Activated naive CD4-positive, alpha-beta T cell treated with anti-CD3 and anti-CD28 coated beads, Interleukin-2, amount 50 U/mL, for 24 hours (primary cell): ENCODE data around the gene MFSD6.
"Not testable (repeated sequence)": the region's sequence is repeated elsewhere in the genome, so short reads cannot be mapped to it uniquely, and the experiment has no call there.

Experiments used
- H3K27ac Mint-ChIP-seq: one replicate; pipeline ENCODE4 v1.8.0; 2021; ENCODE audit warnings: mild to moderate bottlenecking, mixed read lengths
- H3K27me3 Mint-ChIP-seq: one replicate; pipeline ENCODE4 v1.8.0; 2021; ENCODE audit warnings: mixed read lengths
- H3K36me3 Mint-ChIP-seq: one replicate; pipeline ENCODE4 v1.8.0; 2021; ENCODE audit warnings: mixed read lengths
- H3K4me1 Mint-ChIP-seq: one replicate; pipeline ENCODE4 v1.8.0; 2021; ENCODE audit warnings: mixed read lengths
- H3K4me3 Mint-ChIP-seq: one replicate; pipeline ENCODE4 v1.8.0; 2021; ENCODE audit warnings: mild to moderate bottlenecking, mixed read lengths
- H3K9me3 Mint-ChIP-seq: one replicate; pipeline ENCODE4 v1.8.0; 2021; ENCODE audit warnings: mixed read lengths

Gene MFSD6

GRCh38 chr2:190415794-190416775 is 7.9 kb downstream of the MFSD6 start:
- Mint-ChIP-seq H3K27me3 (no peaks in the 10 kb centered on the region), H3K4me3 (peak overlapping the region; percentile 70), H3K4me1 (peaks cover 95% of the 10 kb centered on the region), H3K27ac (peak overlapping the region; percentile 94), H3K36me3 (peaks cover 7% of the 10 kb centered on the region), H3K9me3 (no peaks in the 10 kb centered on the region)

GRCh38 chr2:190417045-190417842 is 9.1 kb downstream of the MFSD6 start:
- Mint-ChIP-seq H3K9me3 (no peaks in the 10 kb centered on the region), H3K36me3 (peaks cover 10% of the 10 kb centered on the region), H3K27me3 (no peaks in the 10 kb centered on the region), H3K4me1 (peaks cover 93% of the 10 kb centered on the region), H3K4me3 (peak overlapping the region; percentile 23), H3K27ac (peak overlapping the region; percentile 82)

- peaks cover 13% of the 10 kb centered on the region for H3K36me3 Mint-ChIP-seq
- H3K27me3 Mint-ChIP-seq = no peaks in the 10 kb centered on the region
- H3K27ac Mint-ChIP-seq = no peak overlapping the region
- no peaks in the 10 kb centered on the region for H3K9me3 Mint-ChIP-seq
- H3K4me3 Mint-ChIP-seq = no peak overlapping the region
- peaks cover 93% of the 10 kb centered on the region for H3K4me1 Mint-ChIP-seq
Measured at GRCh38 chr2:190418727-190419126, 10.6 kb downstream of the MFSD6 start.

GRCh38 chr2:190420801-190421200 is 12.6 kb downstream of the MFSD6 start:
- Mint-ChIP-seq H3K27me3 (no peaks in the 10 kb centered on the region), H3K4me3 (no peak overlapping the region), H3K36me3 (peaks cover 20% of the 10 kb centered on the region), H3K9me3 (no peaks in the 10 kb centered on the region), H3K4me1 (peaks cover 94% of the 10 kb centered on the region), H3K27ac (no peak overlapping the region)

- Mint-ChIP-seq H3K27ac (peak overlapping the region; percentile 79), H3K9me3 (no peaks in the 10 kb centered on the region), H3K4me3 (peak overlapping the region; percentile 19), H3K27me3 (no peaks in the 10 kb centered on the region), H3K4me1 (peaks cover 75% of the 10 kb centered on the region), H3K36me3 (peaks cover 36% of the 10 kb centered on the region)
Measured at GRCh38 chr2:190425221-190425866, 17.2 kb downstream of the MFSD6 start.

GRCh38 chr2:190425883-190426658 is 17.9 kb downstream of the MFSD6 start:
- Mint-ChIP-seq H3K27me3 (no peaks in the 10 kb centered on the region), H3K9me3 (no peaks in the 10 kb centered on the region), H3K36me3 (peaks cover 32% of the 10 kb centered on the region), H3K4me1 (peaks cover 67% of the 10 kb centered on the region), H3K27ac (peak overlapping the region; percentile 79), H3K4me3 (no peak overlapping the region)

GRCh38 chr2:190430866-190431265 is 22.7 kb downstream of the MFSD6 start:
- not testable (repeated sequence) for H3K9me3 Mint-ChIP-seq, H3K27ac Mint-ChIP-seq, H3K27me3 Mint-ChIP-seq, H3K4me3 Mint-ChIP-seq
- Mint-ChIP-seq H3K36me3 (peaks cover 23% of the 10 kb centered on the region), H3K4me1 (peaks cover 63% of the 10 kb centered on the region)

GRCh38 chr2:190431907-190432306 is 23.8 kb downstream of the MFSD6 start:
- Mint-ChIP-seq H3K27ac (no peak overlapping the region), H3K9me3 (no peaks in the 10 kb centered on the region), H3K4me1 (peaks cover 59% of the 10 kb centered on the region), H3K4me3 (no peak overlapping the region), H3K36me3 (peaks cover 23% of the 10 kb centered on the region), H3K27me3 (no peaks in the 10 kb centered on the region)

- Mint-ChIP-seq H3K27ac (no peak overlapping the region), H3K4me3 (no peak overlapping the region), H3K27me3 (no peaks in the 10 kb centered on the region), H3K4me1 (peaks cover 62% of the 10 kb centered on the region), H3K36me3 (peaks cover 24% of the 10 kb centered on the region), H3K9me3 (no peaks in the 10 kb centered on the region)
Measured at GRCh38 chr2:190432567-190433231, 24.5 kb downstream of the MFSD6 start.

- Mint-ChIP-seq H3K4me1 (peaks cover 75% of the 10 kb centered on the region), H3K36me3 (peaks cover 21% of the 10 kb centered on the region), H3K27ac (peak overlapping the region; percentile 62), H3K4me3 (no peak overlapping the region), H3K27me3 (no peaks in the 10 kb centered on the region), H3K9me3 (no peaks in the 10 kb centered on the region)
Measured at GRCh38 chr2:190435031-190435670, 27.0 kb downstream of the MFSD6 start.

GRCh38 chr2:190436557-190436956 is 28.4 kb downstream of the MFSD6 start:
- no peak overlapping the region for H3K4me3 Mint-ChIP-seq

GRCh38 chr2:190440113-190440512 is 32.0 kb downstream of the MFSD6 start:
- Mint-ChIP-seq H3K9me3 (no peaks in the 10 kb centered on the region), H3K27me3 (no peaks in the 10 kb centered on the region), H3K36me3 (peaks cover 22% of the 10 kb centered on the region), H3K27ac (no peak overlapping the region), H3K4me3 (no peak overlapping the region), H3K4me1 (peaks cover 91% of the 10 kb centered on the region)

More at GRCh38 chr2:190436557-190436956, 28.4 kb downstream of the MFSD6 start:
- Mint-ChIP-seq H3K27ac (no peak overlapping the region), H3K9me3 (no peaks in the 10 kb centered on the region), H3K27me3 (no peaks in the 10 kb centered on the region), H3K4me1 (peaks cover 85% of the 10 kb centered on the region), H3K36me3 (peaks cover 21% of the 10 kb centered on the region)

- Mint-ChIP-seq H3K27ac (no peak overlapping the region), H3K4me3 (no peak overlapping the region)
Measured at GRCh38 chr2:190441564-190441963, 33.4 kb downstream of the MFSD6 start.

GRCh38 chr2:190443055-190443454 is 34.9 kb downstream of the MFSD6 start:
- Mint-ChIP-seq H3K4me1 (peaks cover 94% of the 10 kb centered on the region), H3K36me3 (peaks cover 5% of the 10 kb centered on the region), H3K4me3 (no peak overlapping the region), H3K9me3 (no peaks in the 10 kb centered on the region), H3K27me3 (no peaks in the 10 kb centered on the region), H3K27ac (no peak overlapping the region)

More at GRCh38 chr2:190441564-190441963, 33.4 kb downstream of the MFSD6 start:
- peaks cover 14% of the 10 kb centered on the region for H3K36me3 Mint-ChIP-seq
- H3K9me3 Mint-ChIP-seq = no peaks in the 10 kb centered on the region
- H3K27me3 Mint-ChIP-seq = no peaks in the 10 kb centered on the region
- H3K4me1 Mint-ChIP-seq = peaks cover 92% of the 10 kb centered on the region
